Hepatocyte (in vitro differentiated cells): ENCODE measurements around the gene CISD3. TPM values are rescaled to one million over a fixed set of nuclear protein-coding genes. Genes with fewer than 3 reads are reported as not detected.

ENCODE experiments used
- DNase-seq: peaks from one replicate; pipeline ENCODE4 v3.0.0-alpha.2; 2016; ENCODE audit warnings: low spot score
- H2AFZ ChIP-seq: fragments of 200-600 bp; sonication (generic); 2 replicates; pipeline ENCODE4 v1.6.0; 2016; ENCODE audit warnings: antibody characterized with exemption, mild to moderate bottlenecking
- H3K27ac ChIP-seq: fragments of 200-600 bp; sonication (generic); 2 replicates; pipeline ENCODE4 v1.5.1; 2016; ENCODE audit warnings: mild to moderate bottlenecking
- H3K27me3 ChIP-seq: fragments of 200-600 bp; sonication (generic); 2 replicates; pipeline ENCODE4 v1.6.1; 2016
- H3K36me3 ChIP-seq: fragments of 200-600 bp; sonication (generic); replicated peaks from 2 replicates; pipeline ENCODE4 v1.5.1; 2016; ENCODE audit warnings: low read depth; ENCODE audit not compliant: insufficient read depth
- H3K4me1 ChIP-seq: fragments of 200-600 bp; sonication (generic); 2 replicates; pipeline ENCODE4 v1.5.1; 2016; ENCODE audit warnings: mild to moderate bottlenecking, moderate library complexity; ENCODE audit not compliant: insufficient read depth
- H3K4me2 ChIP-seq: fragments of 200-600 bp; sonication (generic); 2 replicates; pipeline ENCODE4 v1.6.0; 2016
- H3K4me3 ChIP-seq: fragments of 200-600 bp; sonication (generic); 2 replicates; pipeline ENCODE4 v1.5.1; 2016; ENCODE audit warnings: mild to moderate bottlenecking
- H3K79me2 ChIP-seq: fragments of 200-600 bp; sonication (generic); 2 replicates; pipeline ENCODE4 v1.6.0; 2017; ENCODE audit warnings: mild to moderate bottlenecking
- H3K9me2 ChIP-seq: fragments of 200-600 bp; sonication (generic); replicated peaks from 2 replicates; pipeline ENCODE4 v1.6.0; 2017; ENCODE audit warnings: mild to moderate bottlenecking; ENCODE audit not compliant: insufficient read depth
- H3K9me3 ChIP-seq: fragments of 200-600 bp; sonication (generic); 2 replicates; pipeline ENCODE4 v1.5.1; 2016; ENCODE audit warnings: low read depth, mild to moderate bottlenecking
- H4K20me1 ChIP-seq: fragments of 200-600 bp; sonication (generic); 2 replicates; pipeline ENCODE4 v1.6.0; 2016; ENCODE audit warnings: mild to moderate bottlenecking; ENCODE audit not compliant: insufficient read depth, poor library complexity, severe bottlenecking
- EZH2 ChIP-seq: fragments of 200-600 bp; sonication (generic); IDR thresholded peaks from 2 replicates; pipeline ENCODE4 v1.6.1; 2016; ENCODE audit warnings: antibody characterized with exemption, mild to moderate bottlenecking, borderline replicate concordance
- EZH2phosphoT487 ChIP-seq: fragments of 200-600 bp; sonication (generic); IDR thresholded peaks from one replicate; pipeline ENCODE4 v1.6.1; 2018; ENCODE audit warnings: antibody characterized with exemption, mild to moderate bottlenecking, low read depth, moderate library complexity; ENCODE audit not compliant: unreplicated experiment, severe bottlenecking
- WGBS: methylation state at CpG from one replicate; pipeline ENCODE4 v1.1.6; 2016; ENCODE audit warnings: low lambda C conversion rate; ENCODE audit errors: missing lambda C conversion rate; 5-methylcytosine and 5-hydroxymethylcytosine counted together
- polyA plus RNA-seq: library from polyadenylated mRNA; unstranded; fragments of >200 nt; fragmentation: Nextera tagmentation; extraction: Ambion mirVana; gene quantifications from 2 replicates; pipeline ENCODE4 v1.2.1, GENCODE V29; 2016
- total RNA-seq: library from RNA; depleted of rRNA; stranded (reverse); fragments of >200 nt; gene quantifications from 2 replicates; pipeline ENCODE4 v1.2.3, GENCODE V29; 2014
- TF ChIP-seq, protein P1 (sequence below): fragments of 200-600 bp; sonication (generic); IDR thresholded peaks from 2 replicates; pipeline ENCODE4 v1.5.1; 2016; ENCODE audit warnings: antibody characterized with exemption, mild to moderate bottlenecking; ENCODE audit not compliant: poor library complexity

The CISD3 gene
- total and polyA plus RNA-seq, 2 experiments from 2014 or later = 5.0 to 37.0 TPM

DNA sequence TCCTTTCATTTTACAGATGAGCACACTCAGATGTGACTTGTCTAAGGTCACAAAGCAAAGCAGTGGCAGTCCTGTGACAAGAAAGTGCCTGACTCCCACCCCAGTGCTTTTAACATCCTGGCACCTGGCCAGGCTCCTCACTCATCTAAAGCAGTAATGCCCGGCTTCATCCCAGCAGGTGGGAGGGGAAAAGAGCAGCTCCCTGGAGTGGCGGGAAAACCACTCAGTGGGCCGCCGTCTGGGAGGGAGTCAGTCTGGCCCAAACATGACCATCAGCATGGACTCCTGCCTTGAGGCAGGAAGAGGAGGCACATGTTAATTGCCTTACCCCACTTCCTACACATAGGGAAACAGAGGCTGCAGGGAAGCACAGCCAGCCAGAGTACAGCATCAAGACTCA is 15.4 kb downstream of the CISD3 start:
- Histone ChIP-seq H3K9me2 (no peaks in the 10 kb centered on the region), H3K27me3 (no peaks in the 10 kb centered on the region), H3K4me3 (no peak overlapping the region), H3K36me3 (no peaks in the 10 kb centered on the region), H3K79me2 (peaks cover 73% of the 10 kb centered on the region), H3K4me1 (peaks cover 51% of the 10 kb centered on the region), H2AFZ (no peak overlapping the region), H3K27ac (peak overlapping the region; percentile 97), H4K20me1 (peaks cover 56% of the 10 kb centered on the region), H3K4me2 (peak overlapping the region; percentile 99), H3K9me3 (no peaks in the 10 kb centered on the region)
- 38% methylated on average over 4 of the region's 4 CpGs for WGBS
- DNase-seq = peak; percentile 41
- TF ChIP-seq EZH2 (no peak), EZH2phosphoT487 (no peak)
- TF ChIP-seq, protein P1, sequence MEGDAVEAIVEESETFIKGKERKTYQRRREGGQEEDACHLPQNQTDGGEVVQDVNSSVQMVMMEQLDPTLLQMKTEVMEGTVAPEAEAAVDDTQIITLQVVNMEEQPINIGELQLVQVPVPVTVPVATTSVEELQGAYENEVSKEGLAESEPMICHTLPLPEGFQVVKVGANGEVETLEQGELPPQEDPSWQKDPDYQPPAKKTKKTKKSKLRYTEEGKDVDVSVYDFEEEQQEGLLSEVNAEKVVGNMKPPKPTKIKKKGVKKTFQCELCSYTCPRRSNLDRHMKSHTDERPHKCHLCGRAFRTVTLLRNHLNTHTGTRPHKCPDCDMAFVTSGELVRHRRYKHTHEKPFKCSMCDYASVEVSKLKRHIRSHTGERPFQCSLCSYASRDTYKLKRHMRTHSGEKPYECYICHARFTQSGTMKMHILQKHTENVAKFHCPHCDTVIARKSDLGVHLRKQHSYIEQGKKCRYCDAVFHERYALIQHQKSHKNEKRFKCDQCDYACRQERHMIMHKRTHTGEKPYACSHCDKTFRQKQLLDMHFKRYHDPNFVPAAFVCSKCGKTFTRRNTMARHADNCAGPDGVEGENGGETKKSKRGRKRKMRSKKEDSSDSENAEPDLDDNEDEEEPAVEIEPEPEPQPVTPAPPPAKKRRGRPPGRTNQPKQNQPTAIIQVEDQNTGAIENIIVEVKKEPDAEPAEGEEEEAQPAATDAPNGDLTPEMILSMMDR = no peak

DNA sequence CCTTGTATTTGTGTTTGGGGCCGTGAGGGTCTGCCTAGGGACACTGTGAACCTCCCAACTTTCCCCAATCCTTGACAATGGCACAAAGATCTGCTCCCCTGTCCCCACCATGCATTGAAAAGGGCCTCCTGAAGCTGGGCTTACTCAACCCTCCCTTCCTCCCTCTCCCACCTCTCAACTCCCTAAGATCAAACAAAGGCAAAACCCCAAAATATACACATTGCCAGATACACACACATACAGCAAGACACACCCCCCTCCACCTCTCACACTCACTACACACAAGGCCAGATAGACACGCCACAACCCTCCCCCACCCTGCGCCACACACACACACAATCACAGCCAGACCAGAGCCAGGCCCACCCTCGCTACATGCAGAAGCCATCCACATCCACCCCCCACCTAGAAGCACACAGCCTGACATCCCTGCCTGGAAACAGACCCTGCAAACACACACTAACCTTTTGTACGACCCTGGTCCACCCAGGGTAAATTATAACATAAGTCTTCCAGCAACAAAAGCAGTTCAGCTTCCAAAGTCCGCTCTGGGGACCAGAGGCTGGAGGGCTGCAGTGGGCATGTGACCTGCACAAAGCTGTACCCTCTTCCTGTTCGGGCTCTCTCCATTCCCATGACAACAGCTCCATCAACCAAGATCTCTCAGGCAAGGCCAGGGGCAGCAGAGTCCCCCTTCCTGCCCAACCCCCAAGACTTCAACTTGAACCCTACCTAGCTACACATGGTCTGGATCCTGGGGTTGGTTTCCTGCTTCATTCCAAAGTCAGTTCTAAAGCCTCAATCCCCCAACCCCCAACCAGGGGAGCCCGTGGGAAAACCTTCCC is 16.1 kb downstream of the CISD3 start:
- Histone ChIP-seq H3K27ac (peak overlapping the region; percentile 97), H3K4me1 (peaks cover 56% of the 10 kb centered on the region), H3K4me3 (peak overlapping the region; percentile 96), H3K9me3 (no peaks in the 10 kb centered on the region), H3K4me2 (peak overlapping the region; percentile 99), H3K27me3 (no peaks in the 10 kb centered on the region), H4K20me1 (peaks cover 49% of the 10 kb centered on the region), H3K9me2 (no peaks in the 10 kb centered on the region), H3K79me2 (peaks cover 67% of the 10 kb centered on the region), H2AFZ (no peak overlapping the region), H3K36me3 (no peaks in the 10 kb centered on the region)
- WGBS = 23% methylated on average over 8 of the region's 8 CpGs
- peak; percentile 59 for DNase-seq
- TF ChIP-seq, protein P1 = no peak
- no peak for TF ChIP-seq EZH2
- TF ChIP-seq EZH2phosphoT487 = no peak

DNA sequence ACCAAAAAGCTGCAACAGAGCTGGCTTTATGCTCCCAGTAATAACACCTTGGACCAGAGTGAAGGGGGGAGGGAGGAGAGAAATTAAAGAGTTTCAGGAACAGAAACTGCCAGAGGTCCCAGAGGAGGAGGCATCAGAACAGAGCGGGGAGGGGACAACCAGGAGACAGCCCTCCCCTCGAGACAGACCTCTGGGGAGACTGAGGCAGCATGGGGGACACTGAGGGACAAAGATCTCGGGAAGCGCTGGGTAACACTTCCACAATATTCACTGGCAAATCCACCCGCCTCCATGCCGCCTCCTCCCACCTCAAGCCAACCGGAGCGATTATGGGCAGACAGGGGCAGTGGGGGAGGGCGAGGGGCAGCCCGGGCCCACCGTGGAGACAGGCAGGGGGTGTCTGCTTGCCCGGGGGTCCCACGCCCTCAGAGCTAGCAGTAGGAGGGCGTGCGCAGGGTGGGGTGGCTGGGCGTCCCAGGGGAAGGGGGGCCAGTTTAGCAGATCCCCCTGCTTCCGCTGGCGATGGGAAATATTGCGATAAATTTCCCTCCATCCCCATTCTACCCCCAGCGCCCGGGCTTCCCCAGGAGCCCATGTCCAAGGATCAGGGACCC is 16.8 kb downstream of the CISD3 start:
- Histone ChIP-seq H2AFZ (peak overlapping the region; percentile 86), H3K27me3 (no peaks in the 10 kb centered on the region), H3K4me3 (peak overlapping the region; percentile 96), H3K27ac (peak overlapping the region; percentile 97), H3K79me2 (peaks cover 59% of the 10 kb centered on the region), H3K9me3 (no peaks in the 10 kb centered on the region), H3K9me2 (no peaks in the 10 kb centered on the region), H3K4me1 (peaks cover 51% of the 10 kb centered on the region), H3K4me2 (peak overlapping the region; percentile 99), H3K36me3 (no peaks in the 10 kb centered on the region), H4K20me1 (peaks cover 41% of the 10 kb centered on the region)
- no peak for DNase-seq
- no peak for TF ChIP-seq EZH2phosphoT487
- no peak for TF ChIP-seq EZH2
- TF ChIP-seq, protein P1 = no peak
- 5% methylated on average over 15 of the region's 21 CpGs for WGBS
